ENCODE measurements around the gene C12orf54.
"Not testable (repeated sequence)": the region's sequence is repeated elsewhere in the genome, so short reads cannot be mapped to it uniquely, and the experiment has no call there.

The C12orf54 gene

GRCh38 chr12:48482198-48482597, at the start of gene C12orf54:
C12orf54 (plus strand) TSS chr12:48482498; CDS start chr12:48483297, 799 bp downstream.
- no peak for DNase-seq

- DNase-seq: not testable (repeated sequence)
These were observed 48.3 kb upstream of the C12orf54 start for GRCh38 chr12:48434016-48434415.

- DNase-seq: no peak
These were observed 41.2 kb upstream of the C12orf54 start for GRCh38 chr12:48441069-48441468.

GRCh38 chr12:48442179-48442847, 40.0 kb upstream of the C12orf54 start:
- DNase-seq: no peak

- no peak for DNase-seq
These were observed 36.8 kb upstream of the C12orf54 start for GRCh38 chr12:48445538-48445937.

GRCh38 chr12:48446161-48446776, 36.0 kb upstream of the C12orf54 start:
- DNase-seq: no peak

GRCh38 chr12:48447755-48448154, 34.5 kb upstream of the C12orf54 start:
- DNase-seq: no peak

GRCh38 chr12:48451372-48451771, 30.9 kb upstream of the C12orf54 start:
- no peak for DNase-seq

- not testable (repeated sequence) for DNase-seq
These were observed 29.3 kb upstream of the C12orf54 start for GRCh38 chr12:48452961-48453360.

GRCh38 chr12:48454667-48455066, 27.6 kb upstream of the C12orf54 start:
- DNase-seq: no peak

GRCh38 chr12:48455116-48455515, 27.2 kb upstream of the C12orf54 start:
- DNase-seq: no peak

- DNase-seq: no peak
These were observed 23.0 kb upstream of the C12orf54 start for GRCh38 chr12:48459259-48459658.

- not testable (repeated sequence) for DNase-seq
These were observed 13.3 kb upstream of the C12orf54 start for GRCh38 chr12:48469027-48469426.

GRCh38 chr12:48472259-48472658, 10.0 kb upstream of the C12orf54 start, which contains the start of gene ANP32D:
ANP32D (plus strand) TSS chr12:48472559; CDS start chr12:48472665, 106 bp downstream.
- DNase-seq: no peak

GRCh38 chr12:48473061-48473460, 9.2 kb upstream of the C12orf54 start:
- DNase-seq: no peak

GRCh38 chr12:48474497-48474896, 7.8 kb upstream of the C12orf54 start:
- not testable (repeated sequence) for DNase-seq

- DNase-seq: no peak
These were observed 632 bp downstream of the C12orf54 start for GRCh38 chr12:48482930-48483329.

- no peak for DNase-seq
These were observed 4.0 kb downstream of the C12orf54 start for GRCh38 chr12:48486261-48486660.

GRCh38 chr12:48486679-48487078, 4.4 kb downstream of the C12orf54 start:
- no peak for DNase-seq

GRCh38 chr12:48489012-48489411, 6.7 kb downstream of the C12orf54 start:
- DNase-seq: no peak

- not testable (repeated sequence) for DNase-seq
These were observed 7.2 kb downstream of the C12orf54 start for GRCh38 chr12:48489456-48489855.

- not testable (repeated sequence) for DNase-seq
These were observed 18.0 kb downstream of the C12orf54 start for GRCh38 chr12:48500281-48500680.

- not testable (repeated sequence) for DNase-seq
These were observed 24.5 kb downstream of the C12orf54 start for GRCh38 chr12:48506836-48507235.

GRCh38 chr12:48508987-48509386, 26.7 kb downstream of the C12orf54 start:
- DNase-seq: no peak

GRCh38 chr12:48510111-48510510, 27.8 kb downstream of the C12orf54 start:
- DNase-seq: no peak
